Measurements from ENCODE around the gene OR5K2.

Gene OR5K2

GRCh38 chr3:98525494-98525893 lies 28.0 kb downstream of the OR5K2 start:
- no peak for DNase-seq

GRCh38 chr3:98528474-98529346 lies 31.2 kb downstream of the OR5K2 start:
- DNase-seq: no peak

- no peak for DNase-seq
Observed at GRCh38 chr3:98529856-98530459, 32.5 kb downstream of the OR5K2 start.

GRCh38 chr3:98530676-98531075 lies 33.2 kb downstream of the OR5K2 start:
- DNase-seq: no peak

- no peak for DNase-seq
Observed at GRCh38 chr3:98531622-98532274, 34.3 kb downstream of the OR5K2 start, which contains the start of gene GPR15. GPR15 (plus strand) TSS chr3:98531978; CDS start chr3:98532034, 56 bp downstream.

GRCh38 chr3:98532275-98532637 lies 34.8 kb downstream of the OR5K2 start:
- no peak for DNase-seq

- DNase-seq: no peak
Observed at GRCh38 chr3:98532709-98533571, 35.5 kb downstream of the OR5K2 start.

GRCh38 chr3:98534168-98534567 lies 36.7 kb downstream of the OR5K2 start:
- no peak for DNase-seq

- no peak for DNase-seq
Observed at GRCh38 chr3:98534734-98535133, 37.3 kb downstream of the OR5K2 start.

GRCh38 chr3:98536456-98537017 lies 39.1 kb downstream of the OR5K2 start:
- no peak for DNase-seq

GRCh38 chr3:98540346-98540745 lies 42.9 kb downstream of the OR5K2 start:
- no peak for DNase-seq

- DNase-seq: no peak
Observed at GRCh38 chr3:98541695-98542094, 44.2 kb downstream of the OR5K2 start.

GRCh38 chr3:98542623-98543022 lies 45.1 kb downstream of the OR5K2 start:
- no peak for DNase-seq

- no peak for DNase-seq
Observed at GRCh38 chr3:98545940-98546339, 48.5 kb downstream of the OR5K2 start.

Data from hematopoietic multipotent progenitor cell treated with erythropoietin and hydrocortisone succinate and interleukin-3 and kit ligand, for 8 days (in vitro differentiated cells).